Measurements from ENCODE around the gene DMRTB1.

Gene DMRTB1

DNA sequence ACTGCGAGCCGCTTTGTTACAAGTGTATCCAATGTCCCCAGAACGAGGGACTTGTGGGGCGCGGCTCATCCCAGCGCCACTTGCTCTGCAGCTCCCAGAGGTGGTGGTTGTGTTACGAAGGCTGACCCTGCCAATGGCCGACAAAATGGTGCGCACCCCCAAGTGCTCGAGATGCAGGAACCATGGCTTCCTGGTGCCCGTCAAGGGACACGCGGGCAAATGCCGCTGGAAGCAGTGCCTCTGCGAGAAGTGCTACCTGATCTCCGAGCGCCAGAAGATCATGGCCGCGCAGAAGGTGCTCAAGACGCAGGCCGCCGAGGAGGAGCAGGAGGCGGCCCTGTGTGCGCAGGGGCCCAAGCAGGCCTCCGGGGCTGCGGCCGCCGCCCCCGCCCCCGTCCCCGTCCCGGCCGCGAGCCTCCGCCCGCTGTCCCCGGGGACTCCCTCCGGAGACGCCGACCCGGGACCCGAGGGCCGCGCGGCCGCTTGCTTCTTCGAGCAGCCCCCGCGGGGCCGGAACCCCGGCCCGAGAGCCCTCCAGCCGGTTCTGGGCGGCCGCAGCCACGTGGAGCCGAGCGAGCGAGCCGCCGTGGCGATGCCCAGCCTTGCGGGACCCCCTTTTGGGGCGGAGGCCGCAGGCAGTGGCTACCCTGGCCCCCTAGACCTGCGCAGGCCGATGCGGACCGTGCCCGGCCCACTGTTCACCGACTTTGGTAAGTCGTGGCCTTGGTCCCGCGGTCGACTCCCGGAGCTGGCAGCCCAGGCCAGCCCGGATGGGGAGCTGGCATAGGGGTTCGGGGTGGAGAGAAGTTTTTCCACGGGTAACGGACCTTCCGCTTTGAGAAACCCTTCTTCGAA is at the start of gene DMRTB1:
Gene DMRTB1, plus strand, starts transcription at position 79 of the 855 bp plus-strand sequence. Its CDS starts 55 bp downstream, at position 134.
- H3K27ac ChIP-seq: no peak within 1 kb of the TSS
- no peak within 1 kb of the TSS for H3K9ac ChIP-seq
- H3K36me3 ChIP-seq (ENCODE audit: control insufficient read depth, insufficient read depth, low read length): no peaks in the 10 kb centered on the region
- H3K79me2 ChIP-seq: no peaks in the 10 kb centered on the region
- no peak within 1 kb of the TSS for H3K4me3 ChIP-seq (ENCODE audit: low read depth, low read length)
- TF ChIP-seq, protein P1, sequence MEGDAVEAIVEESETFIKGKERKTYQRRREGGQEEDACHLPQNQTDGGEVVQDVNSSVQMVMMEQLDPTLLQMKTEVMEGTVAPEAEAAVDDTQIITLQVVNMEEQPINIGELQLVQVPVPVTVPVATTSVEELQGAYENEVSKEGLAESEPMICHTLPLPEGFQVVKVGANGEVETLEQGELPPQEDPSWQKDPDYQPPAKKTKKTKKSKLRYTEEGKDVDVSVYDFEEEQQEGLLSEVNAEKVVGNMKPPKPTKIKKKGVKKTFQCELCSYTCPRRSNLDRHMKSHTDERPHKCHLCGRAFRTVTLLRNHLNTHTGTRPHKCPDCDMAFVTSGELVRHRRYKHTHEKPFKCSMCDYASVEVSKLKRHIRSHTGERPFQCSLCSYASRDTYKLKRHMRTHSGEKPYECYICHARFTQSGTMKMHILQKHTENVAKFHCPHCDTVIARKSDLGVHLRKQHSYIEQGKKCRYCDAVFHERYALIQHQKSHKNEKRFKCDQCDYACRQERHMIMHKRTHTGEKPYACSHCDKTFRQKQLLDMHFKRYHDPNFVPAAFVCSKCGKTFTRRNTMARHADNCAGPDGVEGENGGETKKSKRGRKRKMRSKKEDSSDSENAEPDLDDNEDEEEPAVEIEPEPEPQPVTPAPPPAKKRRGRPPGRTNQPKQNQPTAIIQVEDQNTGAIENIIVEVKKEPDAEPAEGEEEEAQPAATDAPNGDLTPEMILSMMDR (IDR thresholded peaks at IDR 0.05): no peak
- H3K4me1 ChIP-seq: no peaks in the 10 kb centered on the region
- no peak within 1 kb of the TSS for H2AFZ ChIP-seq
- no peak within 1 kb of the TSS for H3K4me2 ChIP-seq (ENCODE audit: low read length)
- no peaks in the 10 kb centered on the region for H3K9me3 ChIP-seq (ENCODE audit: control insufficient read depth, low read length)
- H3K27me3 ChIP-seq (ENCODE audit: control insufficient read depth, insufficient read depth, low read length): no peaks in the 10 kb centered on the region

DNA sequence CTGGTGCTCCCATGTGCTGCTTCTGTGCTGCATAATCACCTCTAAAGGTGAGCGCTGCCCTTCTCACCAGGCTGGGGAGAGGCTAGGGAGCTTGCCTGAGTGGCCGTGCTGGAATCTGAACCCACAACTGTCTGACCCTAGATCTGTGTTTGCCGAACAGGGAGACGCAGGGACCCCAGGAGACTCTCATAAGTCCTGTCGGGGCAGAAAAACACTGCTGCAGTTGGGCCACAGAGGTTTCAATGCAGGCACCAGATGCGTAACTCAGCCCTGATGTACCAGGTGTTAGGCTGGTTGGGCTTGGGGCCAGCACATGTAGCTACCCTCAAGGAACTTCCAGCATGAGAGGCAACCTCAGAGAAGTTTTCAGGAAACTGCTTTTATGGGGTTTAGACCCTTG is 49.5 kb upstream of the DMRTB1 start:
- no peak overlapping the region for H3K4me2 ChIP-seq (ENCODE audit: low read length)
- no peaks in the 10 kb centered on the region for H3K27me3 ChIP-seq (ENCODE audit: control insufficient read depth, insufficient read depth, low read length)
- H3K36me3 ChIP-seq (ENCODE audit: control insufficient read depth, insufficient read depth, low read length): no peaks in the 10 kb centered on the region
- no peak overlapping the region for H3K9ac ChIP-seq
- no peak overlapping the region for H3K4me3 ChIP-seq (ENCODE audit: low read depth, low read length)
- TF ChIP-seq, protein P1 (IDR thresholded peaks at IDR 0.05): no peak
- no peaks in the 10 kb centered on the region for H3K4me1 ChIP-seq
- no peaks in the 10 kb centered on the region for H3K79me2 ChIP-seq
- no peaks in the 10 kb centered on the region for H3K9me3 ChIP-seq (ENCODE audit: control insufficient read depth, low read length)
- H2AFZ ChIP-seq: no peak overlapping the region
- no peak overlapping the region for H3K27ac ChIP-seq

DNA sequence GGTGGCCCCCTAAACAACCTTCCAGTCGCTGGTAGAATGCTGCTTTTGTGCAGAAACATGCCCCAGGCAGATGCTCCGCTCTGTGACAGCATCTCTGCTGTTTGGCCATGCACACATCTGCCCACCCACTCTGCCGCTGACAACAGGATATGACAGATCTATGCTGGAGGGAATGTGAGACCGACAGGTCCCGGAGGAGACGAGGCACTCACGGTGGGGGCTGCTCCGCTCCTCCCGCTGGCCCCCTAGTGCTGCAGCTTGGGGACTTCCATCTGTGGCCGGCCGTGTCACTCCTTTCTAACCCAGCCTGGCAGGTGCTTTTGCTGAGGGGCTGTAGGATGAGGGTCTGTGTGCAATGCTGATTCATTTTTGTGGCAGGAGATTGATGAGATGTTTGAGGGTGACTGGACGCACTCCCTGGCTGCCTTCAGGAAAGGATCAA is 49.1 kb upstream of the DMRTB1 start:
- Histone ChIP-seq H3K4me3 (ENCODE audit: low read depth, low read length) (no peak overlapping the region), H2AFZ (no peak overlapping the region), H3K27ac (no peak overlapping the region), H3K79me2 (no peaks in the 10 kb centered on the region), H3K4me2 (ENCODE audit: low read length) (no peak overlapping the region), H3K9me3 (ENCODE audit: control insufficient read depth, low read length) (no peaks in the 10 kb centered on the region), H3K27me3 (ENCODE audit: control insufficient read depth, insufficient read depth, low read length) (no peaks in the 10 kb centered on the region), H3K36me3 (ENCODE audit: control insufficient read depth, insufficient read depth, low read length) (no peaks in the 10 kb centered on the region), H3K4me1 (no peaks in the 10 kb centered on the region), H3K9ac (no peak overlapping the region)
- TF ChIP-seq, protein P1 (IDR thresholded peaks at IDR 0.05): no peak

DNA sequence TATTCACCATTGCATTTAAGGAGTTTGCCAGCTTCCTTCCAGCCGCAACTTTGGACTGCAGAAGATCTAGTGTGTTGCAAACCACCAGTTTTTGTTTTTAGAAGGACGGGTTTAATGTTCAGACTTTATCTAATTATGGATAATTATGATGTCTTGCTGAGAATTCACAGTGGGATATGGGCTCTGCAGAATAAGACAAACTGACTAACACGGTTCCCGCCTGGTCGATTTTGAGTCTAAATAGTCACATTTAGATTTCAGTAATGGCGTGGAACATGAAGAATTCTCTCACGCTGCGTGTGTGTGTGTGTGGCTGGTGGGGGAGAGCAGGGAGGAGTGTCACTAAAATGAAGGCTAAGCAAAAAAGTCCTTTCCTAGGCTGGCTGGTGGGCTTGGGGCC is 48.5 kb upstream of the DMRTB1 start:
- Histone ChIP-seq H2AFZ (no peak overlapping the region), H3K36me3 (ENCODE audit: control insufficient read depth, insufficient read depth, low read length) (no peaks in the 10 kb centered on the region), H3K4me1 (no peaks in the 10 kb centered on the region), H3K79me2 (no peaks in the 10 kb centered on the region), H3K4me2 (ENCODE audit: low read length) (no peak overlapping the region), H3K27me3 (ENCODE audit: control insufficient read depth, insufficient read depth, low read length) (no peaks in the 10 kb centered on the region), H3K27ac (no peak overlapping the region), H3K9me3 (ENCODE audit: control insufficient read depth, low read length) (no peaks in the 10 kb centered on the region), H3K9ac (no peak overlapping the region), H3K4me3 (ENCODE audit: low read depth, low read length) (no peak overlapping the region)
- TF ChIP-seq, protein P1 (IDR thresholded peaks at IDR 0.05): no peak

All from parathyroid adenoma (tissue), 2 donors.